H9 (cell line): ENCODE measurements around the gene CLRN3. TPM values are rescaled to one million over a fixed set of nuclear protein-coding genes. Genes with fewer than 3 reads are reported as not detected.

Experiments
- DNase-seq: peaks from one replicate; pipeline ENCODE4 v3.0.0-alpha.2; 2017
- H2AFZ ChIP-seq: one replicate; pipeline ENCODE4 v1.6.1; 2013; ENCODE audit warnings: mild to moderate bottlenecking, low read length, control low read depth, moderate library complexity
- H2AK5ac ChIP-seq: 2 replicates; pipeline ENCODE4 v1.6.1; 2013; ENCODE audit warnings: low read length, control low read depth, mixed read lengths; ENCODE audit not compliant: insufficient read length
- H2BK120ac ChIP-seq: one replicate; pipeline ENCODE4 v1.6.1; 2013; ENCODE audit warnings: low read depth, mild to moderate bottlenecking, low read length, control low read depth, inconsistent platforms; ENCODE audit not compliant: poor library complexity, severe bottlenecking
- H2BK12ac ChIP-seq: 2 replicates; pipeline ENCODE4 v1.6.1; 2013; ENCODE audit warnings: low read length, control low read depth, mixed read lengths, low read depth; ENCODE audit not compliant: insufficient read length
- H2BK15ac ChIP-seq: 2 replicates; pipeline ENCODE4 v1.6.1; 2013; ENCODE audit warnings: low read depth, low read length, control low read depth
- H2BK20ac ChIP-seq: one replicate; pipeline ENCODE4 v1.6.1; 2013; ENCODE audit warnings: low read depth, mild to moderate bottlenecking, low read length, control low read depth, inconsistent platforms; ENCODE audit not compliant: poor library complexity, severe bottlenecking
- H2BK5ac ChIP-seq: 2 replicates; pipeline ENCODE4 v1.6.1; 2013; ENCODE audit warnings: low read length, control low read depth, mixed read lengths; ENCODE audit not compliant: insufficient read length
- H3K14ac ChIP-seq: 2 replicates; pipeline ENCODE4 v1.6.1; 2013; ENCODE audit warnings: low read length, control low read depth; ENCODE audit not compliant: insufficient read depth
- H3K18ac ChIP-seq: 2 replicates; pipeline ENCODE4 v1.6.1; 2013; ENCODE audit warnings: low read depth, mild to moderate bottlenecking, mixed read lengths, low read length, control low read depth; ENCODE audit not compliant: insufficient read length
- H3K23ac ChIP-seq: 2 replicates; pipeline ENCODE4 v1.6.1; 2013; ENCODE audit warnings: low read length, control low read depth, mixed read lengths, low read depth; ENCODE audit not compliant: insufficient read length
- H3K23me2 ChIP-seq: 2 replicates; pipeline ENCODE4 v1.6.1; 2013; ENCODE audit warnings: low read depth, mild to moderate bottlenecking, mixed read lengths, low read length, control low read depth; ENCODE audit not compliant: insufficient read length, poor library complexity, severe bottlenecking
- H3K27ac ChIP-seq: 2 replicates; pipeline ENCODE4 v1.5.1; 2013; ENCODE audit warnings: low read length, control low read depth, mixed read lengths, low read depth; ENCODE audit not compliant: insufficient read length
- H3K27me3 ChIP-seq: 2 replicates; pipeline ENCODE4 v1.6.1; 2013; ENCODE audit warnings: low read length, control low read depth, inconsistent platforms; ENCODE audit not compliant: insufficient read depth
- H3K4ac ChIP-seq: 2 replicates; pipeline ENCODE4 v1.6.1; 2013; ENCODE audit warnings: low read depth, mild to moderate bottlenecking, control low read depth, inconsistent platforms, low read length, moderate library complexity
- H3K4me1 ChIP-seq: 2 replicates; pipeline ENCODE4 v1.6.1; 2013; ENCODE audit warnings: low read length, control low read depth, inconsistent platforms; ENCODE audit not compliant: insufficient read depth
- H3K4me2 ChIP-seq: 2 replicates; pipeline ENCODE4 v1.6.1; 2013; ENCODE audit warnings: low read length, control low read depth, mixed read lengths; ENCODE audit not compliant: insufficient read length, insufficient read depth
- H3K56ac ChIP-seq: 2 replicates; pipeline ENCODE4 v1.6.1; 2013; ENCODE audit warnings: low read depth, mild to moderate bottlenecking, mixed read lengths, low read length, control low read depth; ENCODE audit not compliant: insufficient read length
- H3K79me1 ChIP-seq: 2 replicates; pipeline ENCODE4 v1.6.1; 2013; ENCODE audit warnings: low read depth, mild to moderate bottlenecking, moderate library complexity, low read length, control low read depth, inconsistent platforms; ENCODE audit not compliant: insufficient read depth, poor library complexity, severe bottlenecking
- H3K79me2 ChIP-seq: 2 replicates; pipeline ENCODE4 v1.6.1; 2013; ENCODE audit warnings: low read length, control low read depth, inconsistent platforms; ENCODE audit not compliant: insufficient read depth
- H3K9ac ChIP-seq: 2 replicates; pipeline ENCODE4 v1.6.1; 2013; ENCODE audit warnings: low read length, control low read depth, mixed read lengths; ENCODE audit not compliant: insufficient read length; ENCODE audit errors: extremely low read depth
- H3K9me3 ChIP-seq: one replicate; pipeline ENCODE4 v1.6.1; 2013; ENCODE audit warnings: low read depth, low read length, inconsistent platforms; ENCODE audit not compliant: control insufficient read depth
- H3T11ph ChIP-seq: one replicate; pipeline ENCODE4 v1.6.1; 2013; ENCODE audit warnings: mild to moderate bottlenecking, low read length, control low read depth, inconsistent platforms
- H4K20me1 ChIP-seq: one replicate; pipeline ENCODE4 v1.6.1; 2013; ENCODE audit not compliant: control insufficient read depth, insufficient read length, insufficient read depth
- H4K5ac ChIP-seq: 2 replicates; pipeline ENCODE4 v1.6.1; 2013; ENCODE audit warnings: low read depth, mild to moderate bottlenecking, mixed read lengths, low read length, control low read depth; ENCODE audit not compliant: insufficient read length
- H4K8ac ChIP-seq: replicated peaks from 2 replicates; pipeline ENCODE4 v1.6.1; 2013; ENCODE audit warnings: low read length, control low read depth, mixed read lengths, low read depth; ENCODE audit not compliant: insufficient read length
- H4K91ac ChIP-seq: 2 replicates; pipeline ENCODE4 v1.6.1; 2013; ENCODE audit warnings: low read depth, mild to moderate bottlenecking, moderate library complexity, mixed read lengths, low read length, control low read depth; ENCODE audit not compliant: insufficient read length
- H3K27ac Mint-ChIP-seq, 3 experiments: 2 replicates in 2 of 3; 3 replicates in 1 of 3; pipeline ENCODE4 v1.8.0; 2020 to 2021; ENCODE audit warnings: mixed read lengths in 3 of 3, mild to moderate bottlenecking in 1 of 3, moderate library complexity in 1 of 3
- H3K27me3 Mint-ChIP-seq: 2 replicates; pipeline ENCODE4 v1.8.0; 2021; ENCODE audit warnings: low read depth, mild to moderate bottlenecking, moderate library complexity, mixed read lengths
- H3K36me3 Mint-ChIP-seq, 3 experiments: 2 replicates in 2 of 3; 3 replicates in 1 of 3; pipeline ENCODE4 v1.8.0; 2020 to 2021; ENCODE audit warnings: low read depth in 3 of 3, mixed read lengths in 3 of 3; ENCODE audit not compliant: insufficient read depth in 1 of 3
- H3K4me1 Mint-ChIP-seq, 2 experiments: 2 replicates each; pipeline ENCODE4 v1.8.0; 2020; ENCODE audit warnings: mixed read lengths in 2 of 2
- H3K4me3 Mint-ChIP-seq, 2 experiments: 2 replicates in 1 of 2; 3 replicates in 1 of 2; pipeline ENCODE4 v1.8.0; 2020 to 2021; ENCODE audit warnings: mild to moderate bottlenecking in 2 of 2, mixed read lengths in 2 of 2, moderate library complexity in 1 of 2
- H3K9me3 Mint-ChIP-seq, 2 experiments: 2 replicates in 1 of 2; 3 replicates in 1 of 2; pipeline ENCODE4 v1.8.0; 2020; ENCODE audit warnings: mild to moderate bottlenecking in 2 of 2, mixed read lengths in 2 of 2, moderate library complexity in 1 of 2
- CTCF ChIP-seq: fragments of 200-600 bp; sonication (generic); conservative IDR thresholded peaks from 3 replicates; pipeline ENCODE4 v1.8.0; 2021; ENCODE audit warnings: antibody characterized with exemption, mild to moderate bottlenecking
- WGBS: extraction: QIAGEN DNeasy Blood & Tissue Kit; methylation state at CpG from one replicate; pipeline ENCODE4 v1.1.7; 2013; ENCODE audit warnings: missing lambda C conversion rate, low lambda C conversion rate, mixed read lengths; ENCODE audit not compliant: insufficient read length; ENCODE audit errors: extremely low coverage; 5-methylcytosine and 5-hydroxymethylcytosine counted together
- total RNA-seq: library from RNA; stranded (reverse); gene quantifications from 2 replicates; pipeline ENCODE4 v1.2.1, GENCODE V29; 2021

The CLRN3 gene
- total RNA-seq, 1 experiment from 2014 or later, result not detected

- Histone ChIP-seq H4K91ac (no peak overlapping the region), H3K27ac (no peak overlapping the region), H3K18ac (no peak overlapping the region), H2BK15ac (no peak overlapping the region), H3T11ph (no peak overlapping the region), H2BK12ac (no peak overlapping the region), H3K9me3 (no peaks in the 10 kb centered on the region), H4K8ac (no peak overlapping the region), H2BK5ac (no peak overlapping the region), H3K23ac (no peak overlapping the region), H3K4me1 (no peaks in the 10 kb centered on the region), H3K23me2 (no peaks in the 10 kb centered on the region), H3K79me2 (no peaks in the 10 kb centered on the region), H2AK5ac (no peak overlapping the region), H3K9ac (no peak overlapping the region), H4K20me1 (no peaks in the 10 kb centered on the region), H2BK120ac (no peak overlapping the region), H2BK20ac (no peak overlapping the region), H3K4ac (no peak overlapping the region), H4K5ac (no peak overlapping the region), H3K79me1 (no peaks in the 10 kb centered on the region), H3K27me3 (no peaks in the 10 kb centered on the region), H3K4me2 (no peak overlapping the region), H3K56ac (no peak overlapping the region), H3K14ac (no peak overlapping the region), H2AFZ (no peak overlapping the region)
- DNase-seq, result no peak
- no peak for TF ChIP-seq CTCF
- H3K27me3 Mint-ChIP-seq, result peaks cover 2% of the 10 kb centered on the region; the same call in 1 of the 2 replicates
- peaks cover 2 to 4% of the 10 kb centered on the region in 2 experiments; a peak in 3 of 5 replicates for H3K9me3 Mint-ChIP-seq
- H3K27ac Mint-ChIP-seq, result no peak overlapping the region
- H3K4me1 Mint-ChIP-seq, result peaks cover 15 to 16% of the 10 kb centered on the region in 2 experiments; a peak in 3 of 4 replicates
- WGBS, result no CpG with 5 or more reads among the region's 9 CpGs
- H3K36me3 Mint-ChIP-seq, result peaks cover 0 to 4% (median 2%) of the 10 kb centered on the region in 3 experiments; a peak in 3 of 7 replicates
- H3K4me3 Mint-ChIP-seq, result no peak overlapping the region
These were observed 29.5 kb upstream of the CLRN3 start for GRCh38 chr10:127922206-127922605.
